Measurements from ENCODE around the gene ADAM10. TPM values are rescaled to one million over a fixed set of nuclear protein-coding genes. Genes with fewer than 3 reads are reported as not detected.

The ADAM10 gene
- total RNA-seq, 1 experiment from 2014 or later, result 159 TPM

DNA sequence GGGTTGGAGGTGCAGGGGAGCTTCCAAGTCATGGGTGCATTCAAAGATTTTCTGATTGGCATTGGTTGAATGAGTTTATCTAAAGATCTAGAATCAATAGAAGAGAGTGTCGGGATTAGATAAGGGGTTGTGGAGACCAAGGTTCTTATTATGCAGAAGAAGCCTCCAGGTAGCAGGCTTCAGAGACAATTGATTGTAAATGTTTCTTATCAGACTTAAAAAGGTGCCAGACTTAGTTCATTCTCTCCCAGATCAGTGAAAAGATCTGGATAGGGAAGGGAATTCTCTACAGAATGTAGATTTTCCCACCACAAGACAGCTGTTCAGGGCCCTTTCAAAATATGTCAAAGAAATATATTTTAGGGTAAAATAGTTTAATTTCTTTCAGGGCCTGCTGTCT is 188.2 kb downstream of the ADAM10 start:
- peaks cover 8 to 15% of the 10 kb centered on the region in 2 experiments; a peak in 4 of 5 replicates for H3K9me3 Mint-ChIP-seq
- no peaks in the 10 kb centered on the region for H3K79me1 ChIP-seq (ENCODE audit: insufficient read depth, low read depth, low read length, poor library complexity, severe bottlenecking)
- no peak overlapping the region for H2BK20ac ChIP-seq (ENCODE audit: low read depth, low read length, poor library complexity, severe bottlenecking)
- H3K4me3 Mint-ChIP-seq, result no peak overlapping the region
- no peak overlapping the region for H3K18ac ChIP-seq (ENCODE audit: insufficient read length, low read depth, low read length)
- no peak overlapping the region for H3K14ac ChIP-seq (ENCODE audit: insufficient read depth, low read length)
- H2BK120ac ChIP-seq (ENCODE audit: low read depth, low read length, poor library complexity, severe bottlenecking), result no peak overlapping the region
- H3K9me3 ChIP-seq (ENCODE audit: control insufficient read depth, low read depth, low read length), result no peaks in the 10 kb centered on the region
- H3K4me1 Mint-ChIP-seq, result peaks cover 17 to 29% of the 10 kb centered on the region in 2 experiments
- H3K9ac ChIP-seq (ENCODE audit: extremely low read depth, insufficient read length, low read length), result no peak overlapping the region
- no peak overlapping the region for H3K4ac ChIP-seq (ENCODE audit: low read depth, low read length)
- H2AFZ ChIP-seq (ENCODE audit: low read length), result no peak overlapping the region
- H2BK15ac ChIP-seq (ENCODE audit: low read depth, low read length), result no peak overlapping the region
- no peak overlapping the region for H2BK12ac ChIP-seq (ENCODE audit: insufficient read length, low read depth, low read length)
- H3K36me3 Mint-ChIP-seq (ENCODE audit: insufficient read depth in 1 of 3, low read depth in 3 of 3), result peaks cover 0 to 15% (median 6%) of the 10 kb centered on the region in 3 experiments; a peak in 3 of 7 replicates
- no peak overlapping the region for H3K27ac ChIP-seq (ENCODE audit: insufficient read length, low read depth, low read length)
- no CpG with 5 or more reads among the region's 1 CpG for WGBS (ENCODE audit: extremely low coverage, insufficient read length, low lambda C conversion rate)
- no peak for DNase-seq
- H4K20me1 ChIP-seq (ENCODE audit: control insufficient read depth, insufficient read depth, insufficient read length), result no peaks in the 10 kb centered on the region
- H3K56ac ChIP-seq (ENCODE audit: insufficient read length, low read depth, low read length), result no peak overlapping the region
- no peaks in the 10 kb centered on the region for H3K79me2 ChIP-seq (ENCODE audit: insufficient read depth, low read length)
- H3K27me3 ChIP-seq (ENCODE audit: insufficient read depth, low read length), result no peaks in the 10 kb centered on the region
- no peaks in the 10 kb centered on the region for H3K4me1 ChIP-seq (ENCODE audit: insufficient read depth, low read length)
- no peak overlapping the region for H2AK5ac ChIP-seq (ENCODE audit: insufficient read length, low read length)
- H4K8ac ChIP-seq (replicated peaks; ENCODE audit: insufficient read length, low read depth, low read length), result no peak overlapping the region
- no peaks in the 10 kb centered on the region for H3K23me2 ChIP-seq (ENCODE audit: insufficient read length, low read depth, low read length, poor library complexity, severe bottlenecking)
- no peak overlapping the region for H4K5ac ChIP-seq (ENCODE audit: insufficient read length, low read depth, low read length)
- no peaks in the 10 kb centered on the region for H3K27me3 Mint-ChIP-seq (ENCODE audit: low read depth)
- H3T11ph ChIP-seq (ENCODE audit: low read length), result no peak overlapping the region
- H4K91ac ChIP-seq (ENCODE audit: insufficient read length, low read depth, low read length), result no peak overlapping the region
- no peak overlapping the region for H3K23ac ChIP-seq (ENCODE audit: insufficient read length, low read depth, low read length)
- no peak overlapping the region for H2BK5ac ChIP-seq (ENCODE audit: insufficient read length, low read length)
- peak overlapping the region in 1 of 3 experiments; percentile 62; a peak in 3 of 7 replicates for H3K27ac Mint-ChIP-seq
- H3K4me2 ChIP-seq (ENCODE audit: insufficient read depth, insufficient read length, low read length), result no peak overlapping the region
- no peak for TF ChIP-seq CTCF (conservative IDR thresholded peaks at IDR 0.05)

Data from H9 (cell line).